ENCODE data around the gene HOXB5.

Gene HOXB5

DNA sequence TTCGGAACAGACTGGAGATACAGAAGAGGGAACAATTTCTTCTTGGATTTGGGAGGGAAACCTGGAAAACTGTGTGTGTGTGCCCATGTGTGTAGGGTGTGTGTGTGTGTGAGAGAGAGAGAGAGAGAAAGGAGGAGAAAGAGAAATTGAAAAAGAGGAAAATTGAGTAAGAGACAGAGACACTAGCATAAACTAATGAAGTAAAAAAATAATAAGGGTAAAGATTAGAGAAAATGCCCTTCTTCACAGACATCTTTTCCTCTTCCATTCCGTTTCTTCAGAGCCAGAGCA lies 34.8 kb downstream of the HOXB5 start:
- DNase-seq (ENCODE audit: low read depth, low spot score) = no peak
- TF ChIP-seq, protein P1, sequence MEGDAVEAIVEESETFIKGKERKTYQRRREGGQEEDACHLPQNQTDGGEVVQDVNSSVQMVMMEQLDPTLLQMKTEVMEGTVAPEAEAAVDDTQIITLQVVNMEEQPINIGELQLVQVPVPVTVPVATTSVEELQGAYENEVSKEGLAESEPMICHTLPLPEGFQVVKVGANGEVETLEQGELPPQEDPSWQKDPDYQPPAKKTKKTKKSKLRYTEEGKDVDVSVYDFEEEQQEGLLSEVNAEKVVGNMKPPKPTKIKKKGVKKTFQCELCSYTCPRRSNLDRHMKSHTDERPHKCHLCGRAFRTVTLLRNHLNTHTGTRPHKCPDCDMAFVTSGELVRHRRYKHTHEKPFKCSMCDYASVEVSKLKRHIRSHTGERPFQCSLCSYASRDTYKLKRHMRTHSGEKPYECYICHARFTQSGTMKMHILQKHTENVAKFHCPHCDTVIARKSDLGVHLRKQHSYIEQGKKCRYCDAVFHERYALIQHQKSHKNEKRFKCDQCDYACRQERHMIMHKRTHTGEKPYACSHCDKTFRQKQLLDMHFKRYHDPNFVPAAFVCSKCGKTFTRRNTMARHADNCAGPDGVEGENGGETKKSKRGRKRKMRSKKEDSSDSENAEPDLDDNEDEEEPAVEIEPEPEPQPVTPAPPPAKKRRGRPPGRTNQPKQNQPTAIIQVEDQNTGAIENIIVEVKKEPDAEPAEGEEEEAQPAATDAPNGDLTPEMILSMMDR (IDR thresholded peaks at IDR 0.05; ENCODE audit: low read depth, low read length) = no peak
- H3K4me3 ChIP-seq (ENCODE audit: low read depth, low read length) = peak overlapping the region; percentile 30
- in situ Hi-C loops (cut with HindIII; ENCODE audit: low sequenced_read_pairs) = no loop called here

DNA sequence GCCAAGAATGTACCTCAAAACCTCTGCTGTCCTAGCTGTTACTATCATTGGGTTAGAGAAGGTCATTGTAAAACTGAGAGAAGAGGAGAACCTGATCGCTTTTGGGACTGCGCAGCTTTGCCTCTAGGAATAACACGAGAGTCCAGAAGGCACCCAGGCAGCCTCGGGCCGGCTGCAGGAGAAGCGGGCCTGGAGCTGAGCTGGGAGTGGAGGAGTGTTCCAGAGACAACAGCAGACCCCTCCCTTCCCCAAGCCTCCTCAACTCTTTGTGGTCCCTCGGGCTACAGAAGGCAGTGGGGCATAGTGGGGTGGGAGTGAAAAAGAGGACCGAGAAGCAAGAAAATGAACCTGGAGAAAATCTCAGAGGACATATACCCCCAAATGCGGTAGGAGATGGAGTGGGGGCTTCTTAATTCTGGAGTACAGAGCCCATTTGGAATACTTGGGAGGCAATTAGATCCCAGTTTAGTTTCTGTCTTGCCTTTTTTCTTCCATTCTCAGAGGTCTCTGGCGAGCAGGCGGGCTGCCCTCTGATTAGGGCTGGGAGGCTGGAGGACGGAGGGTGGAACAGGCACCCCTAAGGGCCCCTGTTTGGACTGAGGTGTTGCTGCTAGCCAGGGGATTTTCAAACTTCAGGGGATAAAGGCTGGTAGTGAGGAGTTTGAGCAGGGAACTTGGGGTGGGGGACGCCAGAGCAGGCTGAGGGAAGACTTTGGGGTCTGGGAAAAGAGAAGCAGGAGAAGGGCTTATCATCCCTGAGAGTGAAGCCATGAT lies 35.3 kb downstream of the HOXB5 start:
- TF ChIP-seq, protein P1 (IDR thresholded peaks at IDR 0.05; ENCODE audit: low read depth, low read length) = no peak
- H3K4me3 ChIP-seq (ENCODE audit: low read depth, low read length) = peak overlapping the region; percentile 30
- in situ Hi-C loops (cut with HindIII; ENCODE audit: low sequenced_read_pairs) = no loop called here
- no peak for DNase-seq (ENCODE audit: low read depth, low spot score)

DNA sequence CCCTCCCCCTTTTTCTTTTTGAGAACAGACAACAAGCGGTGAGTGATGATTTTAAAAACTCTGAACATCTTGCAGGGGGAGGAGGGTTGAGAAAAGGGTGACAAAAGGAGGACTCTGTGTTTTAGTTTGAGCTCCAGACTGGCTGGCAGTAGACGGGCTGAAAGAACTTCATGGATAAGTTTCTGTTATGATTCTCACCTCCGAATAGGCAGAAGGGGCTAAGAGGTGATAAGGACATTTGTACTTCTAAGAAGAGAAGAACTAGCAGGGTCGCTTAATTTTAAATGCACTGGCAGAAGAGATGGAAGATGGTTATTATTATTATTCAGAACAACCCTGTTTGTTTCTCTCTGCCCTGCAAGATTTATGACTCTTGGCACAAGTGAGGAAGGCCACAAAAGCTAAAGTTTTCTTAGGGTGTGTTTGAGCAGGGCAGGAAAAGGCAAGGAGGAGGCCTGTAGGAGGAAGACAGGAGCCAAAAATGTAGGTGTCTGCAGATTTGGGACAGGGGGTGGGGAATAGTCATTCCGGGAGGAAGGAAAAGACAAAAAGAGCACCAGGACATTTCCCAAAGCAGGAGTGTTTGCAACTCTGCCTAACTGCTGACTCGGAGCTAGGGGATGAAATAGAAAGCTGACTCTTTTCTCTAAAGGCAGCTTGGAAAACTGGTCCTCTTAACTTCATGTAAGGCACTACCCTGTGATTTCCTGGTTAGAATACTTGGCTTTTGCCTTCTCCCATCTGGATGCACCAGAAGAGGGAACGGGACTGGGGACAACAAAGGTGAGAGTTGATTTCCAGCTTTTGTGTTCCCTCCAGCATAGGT lies 36.8 kb downstream of the HOXB5 start:
- TF ChIP-seq, protein P1 (IDR thresholded peaks at IDR 0.05; ENCODE audit: low read depth, low read length) = no peak
- H3K4me3 ChIP-seq (ENCODE audit: low read depth, low read length) = peak overlapping the region; percentile 51
- in situ Hi-C loops (cut with HindIII; ENCODE audit: low sequenced_read_pairs) = no loop called here
- no peak for DNase-seq (ENCODE audit: low read depth, low spot score)

DNA sequence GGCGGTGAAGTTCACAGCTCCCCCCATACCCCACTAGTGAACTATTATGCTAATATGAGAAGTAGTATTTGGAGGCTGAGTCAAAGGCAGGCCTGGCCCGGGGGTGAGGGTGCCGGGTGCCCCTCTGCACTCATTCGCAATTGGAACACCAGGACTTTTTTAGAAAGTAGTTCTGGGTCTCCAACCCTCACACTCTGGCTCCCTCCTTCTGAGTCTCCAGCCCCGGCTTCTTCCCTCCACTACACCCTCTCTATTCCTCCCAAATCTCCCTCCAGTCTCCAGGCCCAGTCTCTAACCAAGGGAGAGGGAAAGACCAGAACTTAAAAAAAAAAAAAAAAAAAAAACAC lies 37.4 kb downstream of the HOXB5 start:
- DNase-seq (ENCODE audit: low read depth, low spot score) = no peak
- peak overlapping the region; percentile 51 for H3K4me3 ChIP-seq (ENCODE audit: low read depth, low read length)
- TF ChIP-seq, protein P1 (IDR thresholded peaks at IDR 0.05; ENCODE audit: low read depth, low read length) = no peak
- in situ Hi-C loops (cut with HindIII; ENCODE audit: low sequenced_read_pairs) = no loop called here

DNA sequence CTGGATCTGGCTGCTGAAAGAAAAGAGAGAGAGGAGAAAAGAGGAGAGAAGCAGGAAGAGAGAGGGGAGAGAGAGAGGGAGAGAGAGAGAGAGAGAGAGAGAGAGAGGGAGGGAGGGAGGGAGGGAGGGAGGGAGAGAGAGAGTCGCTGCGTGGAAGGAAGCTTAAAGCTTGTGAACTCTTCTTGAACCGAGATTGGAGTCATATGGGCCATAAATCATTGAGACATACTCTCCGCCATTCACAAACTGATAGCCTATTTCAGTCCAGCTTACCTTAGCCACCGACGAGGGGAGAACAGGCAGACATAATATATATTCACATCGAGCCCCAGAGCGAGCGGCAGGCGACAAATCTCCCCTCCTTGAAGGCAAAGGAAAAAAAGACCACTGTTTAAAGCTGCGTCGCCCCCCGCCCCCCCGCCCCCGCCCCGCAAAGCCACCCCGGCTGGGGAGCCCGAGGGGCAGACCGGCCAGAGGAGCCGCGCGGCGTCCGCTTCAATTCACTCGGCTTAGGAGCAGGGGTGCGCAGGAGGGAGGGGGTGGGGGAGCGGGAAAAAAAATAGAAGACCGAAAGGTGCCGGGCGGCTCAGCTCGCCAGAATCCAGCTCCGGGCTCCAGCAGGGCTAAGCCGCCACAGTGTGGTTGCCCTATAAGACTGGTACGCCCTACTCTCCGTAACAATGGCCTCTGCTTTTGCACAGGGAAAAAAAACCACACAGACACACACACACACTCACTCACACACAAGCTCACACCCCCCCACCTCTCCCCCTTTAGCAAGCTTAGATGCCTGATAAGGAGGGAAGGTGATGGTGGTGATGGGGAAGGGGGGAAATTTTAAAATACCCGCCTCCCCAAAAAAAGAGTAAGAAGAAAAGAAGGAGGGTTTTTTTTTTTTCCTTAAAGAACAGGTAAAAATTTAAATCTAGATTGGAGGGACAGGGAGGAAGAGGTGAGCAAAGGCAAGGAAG lies 38.0 kb downstream of the HOXB5 start:
- peak; percentile 92 for DNase-seq (ENCODE audit: low read depth, low spot score)
- in situ Hi-C loops (cut with HindIII; ENCODE audit: low sequenced_read_pairs) = no loop called here
- peak overlapping the region; percentile 51 for H3K4me3 ChIP-seq (ENCODE audit: low read depth, low read length)
- TF ChIP-seq, protein P1 (IDR thresholded peaks at IDR 0.05; ENCODE audit: low read depth, low read length) = no peak
